NCI-H146 (cell line): ENCODE data around the gene VWA3B.
"Not testable (repeated sequence)": the region's sequence is repeated elsewhere in the genome, so short reads cannot be mapped to it uniquely, and the experiment has no call there.

Experiments
- DNase-seq: peaks from one replicate; lab custom pipeline; 2025; lab: John Stamatoyannopoulos, UW

VWA3B gene

DNA sequence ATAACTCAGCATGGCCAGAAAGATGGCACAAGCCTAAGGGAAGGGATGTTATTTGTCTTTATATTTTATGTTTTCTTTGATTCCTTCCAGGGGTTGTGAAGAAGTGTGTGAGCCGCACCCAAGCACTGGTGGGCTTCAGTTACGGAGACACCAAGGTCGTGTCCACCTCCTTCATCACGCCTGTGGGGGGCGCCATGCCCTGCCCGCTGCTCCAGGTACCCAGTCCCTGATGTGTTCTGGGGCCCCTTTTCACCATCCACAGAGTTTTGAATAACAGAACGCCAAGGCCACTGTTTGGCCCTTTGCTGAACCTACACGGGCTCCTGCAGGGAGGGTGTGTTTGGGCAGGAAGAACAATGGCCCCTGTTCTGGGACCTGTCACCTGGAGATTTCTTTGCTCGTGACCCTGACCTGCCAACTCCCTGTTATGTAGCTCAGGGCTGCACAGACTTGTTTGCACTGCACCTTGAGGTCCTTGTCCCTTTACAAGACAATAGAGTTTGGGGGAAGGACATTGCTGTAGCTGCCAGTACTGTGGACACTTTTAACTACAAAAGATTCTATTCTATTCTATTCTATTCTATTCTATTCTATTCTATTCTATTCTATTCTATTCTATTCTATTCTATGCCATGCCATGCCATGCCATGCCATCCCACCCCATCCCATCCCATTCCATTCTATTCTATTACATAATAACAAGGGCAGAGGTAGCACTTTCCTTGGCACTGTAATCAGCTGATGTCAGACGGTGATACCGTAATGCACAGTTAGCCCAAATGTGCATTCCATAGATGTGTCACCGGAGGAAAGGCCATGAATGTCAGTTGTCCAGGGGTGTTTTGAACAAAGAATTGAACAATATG is 211.1 kb downstream of the VWA3B start:
- DNase-seq = no peak

DNA sequence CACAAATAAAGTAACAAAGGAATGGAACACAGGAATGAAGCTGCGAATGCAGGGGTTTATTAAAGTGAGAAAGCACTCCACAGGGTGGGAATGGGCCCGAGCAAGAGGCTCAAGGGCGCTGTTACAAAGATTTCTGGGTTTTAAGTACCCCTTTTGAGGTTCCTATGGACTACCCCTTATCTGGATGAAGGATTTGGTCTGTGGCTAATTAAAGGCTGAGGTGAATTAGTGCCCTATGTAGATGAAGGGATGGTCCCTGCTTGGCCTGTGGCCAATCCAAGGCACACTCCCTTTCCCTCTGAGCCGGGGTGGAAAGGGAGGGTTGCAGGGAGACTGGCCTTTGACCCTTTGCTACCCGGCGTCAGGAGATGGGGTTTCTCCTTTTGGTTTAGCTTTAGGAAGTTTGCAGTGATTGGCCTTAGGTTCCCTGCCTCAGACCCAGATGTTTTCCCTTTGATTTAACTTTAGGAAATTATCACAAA is 211.8 kb downstream of the VWA3B start:
- DNase-seq = no peak

DNA sequence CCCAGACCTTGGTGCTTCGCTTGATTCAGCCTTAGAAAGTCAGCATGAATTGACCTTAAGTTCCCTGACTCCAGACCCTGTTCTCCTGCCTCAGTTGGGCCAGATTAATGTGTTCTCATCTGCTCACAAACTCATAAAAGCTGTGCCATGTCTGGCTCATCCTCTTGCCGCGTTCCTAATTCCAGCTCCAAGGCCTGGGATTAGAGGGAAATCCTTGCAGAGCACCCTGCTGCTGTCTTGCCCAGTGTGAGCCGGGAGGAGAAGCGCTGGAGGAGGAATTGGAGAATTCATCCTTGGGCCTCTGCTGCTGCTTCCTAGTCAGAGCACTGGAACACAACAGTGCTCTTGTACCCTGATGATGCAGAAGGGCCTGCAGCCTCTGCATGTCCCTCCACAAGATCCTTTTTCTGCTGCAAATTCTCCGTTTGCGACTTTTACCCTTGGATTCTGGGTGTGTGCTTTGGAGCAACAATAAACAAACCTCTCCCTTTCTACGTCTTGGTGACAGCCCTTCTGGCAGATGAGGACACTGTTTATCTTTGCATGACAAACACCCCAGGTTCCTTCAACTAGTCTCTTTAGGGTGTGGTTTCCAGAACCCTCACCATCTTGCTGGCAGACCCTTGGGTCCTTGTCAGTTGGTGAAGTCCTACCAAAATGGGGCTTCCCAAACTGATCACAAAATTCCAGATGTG is 212.4 kb downstream of the VWA3B start:
- no peak for DNase-seq

DNA sequence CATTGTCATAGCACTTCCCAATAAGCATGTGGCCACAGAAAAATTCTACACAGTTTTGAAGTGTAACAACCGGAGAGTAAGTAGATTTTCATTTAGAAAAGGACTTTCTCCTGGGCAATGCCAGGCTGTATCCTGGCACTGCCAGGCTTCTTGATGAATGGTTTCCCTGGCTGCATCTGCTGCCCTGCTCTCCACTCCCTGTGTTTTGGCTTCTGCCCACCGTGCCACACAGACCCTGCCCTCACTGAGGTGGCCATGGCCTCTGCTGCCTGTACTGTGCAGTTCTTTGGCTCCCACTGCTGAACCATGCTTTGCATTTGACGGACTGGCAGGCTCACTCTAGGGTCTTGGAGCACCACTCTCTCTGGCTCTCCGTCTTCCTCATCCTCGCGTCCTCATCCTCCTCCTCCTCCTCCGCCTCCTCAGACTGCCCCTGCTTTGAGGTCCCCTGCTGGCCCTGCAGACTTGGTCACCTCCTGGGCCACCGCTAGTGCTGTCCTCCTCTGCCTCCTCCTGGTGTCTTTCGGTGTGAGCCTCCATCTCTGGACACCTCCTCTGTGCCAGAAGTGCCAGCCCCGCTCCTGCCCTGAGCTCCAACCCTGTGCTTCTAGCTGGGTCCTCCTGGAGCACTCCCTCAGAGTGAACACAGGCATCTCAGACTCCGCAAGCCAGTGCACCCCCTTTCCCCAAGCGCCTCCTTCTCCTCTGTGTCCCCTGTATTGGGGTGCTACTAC is 213.3 kb downstream of the VWA3B start:
- no peak for DNase-seq

DNA sequence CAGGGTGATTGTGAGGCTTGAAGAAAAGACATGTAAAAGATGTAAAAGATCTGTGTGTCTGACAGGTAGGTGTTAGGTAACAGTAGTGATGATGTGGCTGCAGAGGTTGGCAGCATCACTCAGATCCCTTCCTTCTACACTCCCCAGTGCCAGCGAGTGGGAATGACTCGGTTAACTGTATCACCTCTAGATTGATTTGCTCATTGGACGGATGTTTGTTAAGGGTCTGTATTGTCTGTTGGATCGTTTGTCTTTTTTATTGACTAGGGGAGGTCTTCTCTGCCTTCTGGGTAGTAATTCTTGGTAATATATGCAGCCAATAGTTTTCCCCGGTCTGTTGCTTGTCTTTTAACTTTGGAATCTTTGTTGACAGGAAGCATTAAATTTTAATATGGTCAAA is 214.5 kb downstream of the VWA3B start:
- no peak for DNase-seq

DNA sequence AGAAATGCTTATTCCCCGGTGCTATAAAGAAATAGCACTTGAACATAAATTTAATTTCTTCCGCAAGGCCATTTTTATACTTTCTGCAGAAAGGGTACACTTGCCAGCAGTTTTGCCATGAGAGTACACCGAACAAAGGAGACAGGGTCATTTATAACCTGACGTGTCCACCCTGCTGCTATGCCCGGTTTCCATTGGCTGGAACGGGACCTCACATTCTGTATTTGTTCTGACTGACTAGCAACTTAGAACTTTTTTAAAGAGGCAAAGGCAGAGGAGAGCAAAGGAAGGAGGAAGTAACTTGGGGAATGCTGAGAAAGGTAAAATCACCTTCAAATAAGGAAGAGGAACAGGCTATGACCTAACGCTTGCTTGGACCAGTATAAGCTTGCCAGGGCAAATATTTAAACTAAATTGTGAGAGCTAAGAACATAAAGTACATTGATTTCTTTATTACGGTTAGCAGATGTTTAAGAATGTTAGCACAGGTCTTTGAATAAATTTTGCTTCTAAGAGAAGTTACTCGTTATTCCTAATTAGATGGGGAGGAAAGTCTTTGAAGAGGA is 220.2 kb downstream of the VWA3B start:
- not testable (repeated sequence) for DNase-seq

DNA sequence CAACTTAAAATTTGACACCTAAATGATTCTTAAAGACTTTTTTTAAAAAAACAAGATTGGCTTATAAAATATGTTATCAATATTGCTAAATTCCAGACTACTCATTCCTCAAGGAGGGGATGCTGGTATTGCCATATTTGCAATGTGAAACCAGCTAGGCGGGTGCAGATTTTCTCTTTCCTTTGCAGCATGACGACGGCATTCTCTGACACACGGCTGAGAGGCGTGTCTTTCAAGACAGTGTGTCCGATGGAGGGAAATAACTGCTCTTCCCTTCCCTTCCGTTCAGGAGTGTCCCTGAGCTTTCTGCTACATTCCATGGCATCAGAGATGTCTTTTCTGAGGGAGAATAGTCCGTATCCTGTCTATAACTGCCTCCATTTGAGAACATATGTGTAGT is 221.1 kb downstream of the VWA3B start:
- DNase-seq = no peak

GRCh38 chr2:98308532-98308931 is 221.6 kb downstream of the VWA3B start:
- no peak for DNase-seq

DNA sequence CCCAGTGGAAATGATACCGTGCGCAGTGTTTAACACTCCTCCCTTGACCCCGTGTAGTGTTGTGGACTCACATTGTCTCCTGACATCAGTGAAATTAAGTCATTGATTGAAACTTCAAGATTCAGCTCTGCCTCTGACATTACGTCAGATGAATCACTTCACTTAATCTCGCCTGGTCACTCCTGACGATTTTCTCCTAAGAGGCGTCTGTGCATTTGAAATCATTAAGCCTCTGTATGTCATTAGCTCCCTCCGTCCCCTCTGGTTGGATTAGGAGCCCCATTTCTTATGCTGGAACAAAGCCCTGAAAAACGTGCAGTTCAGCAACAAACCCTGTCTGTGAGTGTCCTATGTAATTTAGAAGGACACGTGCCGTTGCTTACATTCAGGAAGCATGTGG is 222.6 kb downstream of the VWA3B start:
- no peak for DNase-seq

GRCh38 chr2:98310010-98310409 is 223.0 kb downstream of the VWA3B start:
- DNase-seq = no peak

- no peak for DNase-seq
Measured at GRCh38 chr2:98311090-98311489, 224.1 kb downstream of the VWA3B start.

- DNase-seq = no peak
Measured at GRCh38 chr2:98311771-98312545, 225.0 kb downstream of the VWA3B start.

- DNase-seq = no peak
Measured at GRCh38 chr2:98313492-98314250, 226.7 kb downstream of the VWA3B start.

DNA sequence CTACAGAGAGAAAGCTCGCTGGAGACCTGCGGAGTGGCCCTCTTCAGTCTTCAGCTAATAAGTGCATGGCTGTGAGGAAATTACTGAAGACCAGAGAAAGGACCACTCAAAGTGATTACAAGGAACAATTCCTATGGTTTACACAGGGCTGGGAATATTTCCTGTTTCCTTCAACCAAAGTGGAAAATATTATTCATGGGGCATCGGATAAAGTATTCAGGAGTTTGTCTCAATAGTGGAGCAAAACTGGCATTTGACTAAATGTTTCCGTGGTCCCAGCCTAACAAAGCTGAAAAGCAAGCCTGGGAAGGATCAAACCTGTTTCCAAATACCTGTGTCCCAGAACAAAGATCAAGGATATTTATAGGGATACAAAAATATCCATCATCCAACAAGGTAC is 227.3 kb downstream of the VWA3B start:
- DNase-seq = no peak

DNA sequence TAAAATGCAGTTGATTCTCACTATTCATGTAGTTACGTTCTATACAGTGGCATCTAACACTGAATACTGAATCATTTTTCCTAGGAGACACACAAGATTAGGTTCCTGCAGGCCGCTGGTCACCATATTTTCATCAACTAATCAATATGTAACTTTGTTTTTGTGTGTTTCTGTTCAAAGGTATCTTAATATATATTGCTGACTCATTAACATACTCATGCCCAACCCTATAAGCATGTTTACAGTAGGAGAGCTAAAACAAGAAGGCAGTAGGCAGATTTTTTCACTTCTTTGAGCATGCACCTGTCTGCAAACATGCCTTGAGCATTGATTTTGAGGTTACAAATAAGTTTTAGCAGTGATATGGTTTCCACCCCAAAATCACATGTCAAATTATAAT is 229.0 kb downstream of the VWA3B start:
- DNase-seq = no peak

DNA sequence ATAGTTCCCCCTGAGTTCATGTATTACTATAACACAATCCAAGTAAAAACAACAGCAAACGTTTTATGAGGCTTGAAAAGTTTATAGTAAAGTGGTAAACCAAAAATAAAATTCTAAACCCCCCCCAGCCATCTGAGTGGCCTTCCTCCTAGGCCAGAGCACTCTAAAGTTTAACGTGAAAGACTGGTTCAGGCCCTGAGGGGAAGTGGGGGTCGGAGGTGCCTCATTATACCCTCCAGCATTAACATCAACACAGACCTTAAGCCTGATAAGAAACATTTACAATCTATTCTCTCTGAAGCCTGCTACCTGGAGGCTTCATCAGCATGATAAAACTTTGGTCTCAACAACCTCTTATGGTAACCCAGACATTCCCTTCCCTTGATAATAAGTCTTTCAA is 230.2 kb downstream of the VWA3B start:
- no peak for DNase-seq

GRCh38 chr2:98320171-98320570 is 233.2 kb downstream of the VWA3B start:
- DNase-seq = not testable (repeated sequence)

- no peak for DNase-seq
Measured at GRCh38 chr2:98324181-98324580, 237.2 kb downstream of the VWA3B start.

DNA sequence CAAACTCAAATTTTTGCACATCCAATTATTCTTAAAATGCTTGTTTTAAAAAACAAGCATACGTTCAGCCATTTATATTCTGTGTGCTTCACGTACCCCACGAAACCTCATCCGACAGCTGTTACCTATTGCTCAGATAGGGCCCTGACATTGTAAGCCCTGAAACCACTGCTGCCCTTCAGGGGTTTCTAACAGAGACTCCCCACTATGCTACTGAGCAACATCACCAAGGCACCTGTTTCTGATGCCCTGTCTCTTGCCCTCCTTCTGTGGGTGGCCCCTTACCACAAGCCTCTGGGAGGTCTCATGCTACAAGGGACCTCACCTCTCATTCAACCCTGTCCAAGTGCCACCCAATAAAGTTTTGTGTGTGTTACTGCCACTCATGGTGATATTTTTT is 240.8 kb downstream of the VWA3B start:
- DNase-seq = no peak

GRCh38 chr2:98329549-98329948 is 242.6 kb downstream of the VWA3B start:
- no peak for DNase-seq

DNA sequence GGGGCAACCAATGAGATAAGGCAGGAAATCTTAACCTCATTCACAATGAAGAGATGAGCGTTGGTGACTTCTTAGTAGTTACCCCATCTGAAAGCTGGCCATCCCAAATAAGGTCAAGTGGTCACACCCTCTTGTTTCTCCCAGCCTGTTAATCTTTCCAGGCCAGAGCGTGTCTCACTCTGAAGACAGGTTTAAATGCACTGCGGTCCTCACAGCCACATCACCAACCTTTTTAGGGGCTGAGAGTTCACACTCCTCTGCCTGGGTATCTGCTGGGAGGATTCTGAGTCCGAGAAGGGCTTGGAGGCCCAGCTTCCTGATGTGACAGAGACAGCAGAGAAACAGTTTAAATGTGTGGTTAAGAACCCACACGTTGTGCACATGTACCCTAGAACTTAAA is 246.0 kb downstream of the VWA3B start:
- no peak for DNase-seq
